Tibial nerve (tissue), 4 donors: ENCODE measurements around the gene ZNF266. TPM values are rescaled to one million over a fixed set of nuclear protein-coding genes. Genes with fewer than 3 reads are reported as not detected.

Source experiments
- DNase-seq, 2 donors: peaks; one replicate each; pipeline ENCODE4 v3.0.0-alpha.2; 2019; ENCODE audit warnings: low spot score in 2 of 2
- H3K27ac ChIP-seq, 4 donors: fragments of 200-600 bp; sonication (generic) in 3 of 4; one replicate each; pipeline ENCODE4 v1.5.1; 2017 to 2019; ENCODE audit warnings: mild to moderate bottlenecking in 1 of 4
- H3K27me3 ChIP-seq, 2 donors: fragments of 200-600 bp; sonication (generic) in 1 of 2; one replicate each; pipeline versions ENCODE4 v1.5.1 to v1.6.0; 2017 to 2019
- H3K36me3 ChIP-seq, 3 donors: fragments of 200-600 bp; sonication (generic); one replicate each; pipeline ENCODE4 v1.5.1; 2018 to 2019
- H3K4me1 ChIP-seq, 4 donors: fragments of 200-600 bp; sonication (generic) in 3 of 4; one replicate each; pipeline ENCODE4 v1.5.1; 2017 to 2019
- H3K4me3 ChIP-seq, 4 donors: fragments of 200-600 bp; sonication (generic) in 3 of 4; one replicate each; pipeline ENCODE4 v1.5.1; 2017 to 2019; ENCODE audit warnings: mild to moderate bottlenecking in 1 of 4, moderate library complexity in 1 of 4
- H3K9me3 ChIP-seq, 4 donors: fragments of 200-600 bp; sonication (generic) in 3 of 4; one replicate each; pipeline ENCODE4 v1.5.1; 2017 to 2019
- CTCF ChIP-seq, 5 experiments: fragments of 200-600 bp in 3 of 5; fragments of 450-650 bp in 2 of 5; sonication (generic) in 3 of 5; IDR thresholded peaks; one replicate each; pipeline ENCODE4 v1.5.1; 2016 to 2019; ENCODE audit warnings: antibody characterized with exemption in 5 of 5, mild to moderate bottlenecking in 3 of 5, moderate library complexity in 2 of 5
- EP300 ChIP-seq, 2 donors: sonication (generic); formaldehyde crosslinking; IDR thresholded peaks; one replicate each; pipeline ENCODE4 v1.6.1; 2017; ENCODE audit warnings: antibody characterized with exemption in 2 of 2, mild to moderate bottlenecking in 1 of 2
- POLR2A ChIP-seq, 2 donors: fragments of 450-650 bp; IDR thresholded peaks; one replicate each; pipeline ENCODE4 v1.6.1; 2017; ENCODE audit warnings: antibody characterized with exemption in 2 of 2, mild to moderate bottlenecking in 2 of 2, moderate library complexity in 2 of 2
- WGBS, 2 donors: methylation state at CpG; one replicate each; pipeline ENCODE4 v1.1.5; 2018; 5-methylcytosine and 5-hydroxymethylcytosine counted together
- total RNA-seq, 4 donors: library from RNA; depleted of rRNA; stranded (reverse); fragments of >200 nt; gene quantifications; one replicate each; pipeline ENCODE4 v1.1.0, GENCODE V29; 2016

ZNF266 gene
- total RNA-seq, 4 donors from 2014 or later = 22.6 to 38.6 (median 30.7) TPM

GRCh38 chr19:9456018-9456689 is 20.8 kb upstream of the ZNF266 start:
- Histone ChIP-seq H3K27me3 (no peaks in the 10 kb centered on the region), H3K9me3 (peaks cover 0 to 97% (median 20%) of the 10 kb centered on the region in 4 donors), H3K4me1 (no peaks in the 10 kb centered on the region), H3K27ac (no peak overlapping the region), H3K4me3 (no peak overlapping the region), H3K36me3 (no peaks in the 10 kb centered on the region)
- no peak for DNase-seq
- WGBS, 2 donors = 73 to 94% methylated on average over 13 of the region's 13 CpGs
- no peak for TF ChIP-seq EP300 (IDR thresholded peaks at IDR 0.05)

GRCh38 chr19:9453953-9454352 is 18.6 kb upstream of the ZNF266 start:
- Histone ChIP-seq H3K9me3 (peaks cover 0 to 97% (median 29%) of the 10 kb centered on the region in 4 donors), H3K4me3 (no peak overlapping the region), H3K27me3 (no peaks in the 10 kb centered on the region), H3K27ac (no peak overlapping the region), H3K4me1 (no peaks in the 10 kb centered on the region), H3K36me3 (no peaks in the 10 kb centered on the region)
- WGBS, 2 donors = 88 to 91% methylated on average over 4 of the region's 4 CpGs
- no peak for TF ChIP-seq CTCF (IDR thresholded peaks at IDR 0.05)
- no peak for DNase-seq

DNA sequence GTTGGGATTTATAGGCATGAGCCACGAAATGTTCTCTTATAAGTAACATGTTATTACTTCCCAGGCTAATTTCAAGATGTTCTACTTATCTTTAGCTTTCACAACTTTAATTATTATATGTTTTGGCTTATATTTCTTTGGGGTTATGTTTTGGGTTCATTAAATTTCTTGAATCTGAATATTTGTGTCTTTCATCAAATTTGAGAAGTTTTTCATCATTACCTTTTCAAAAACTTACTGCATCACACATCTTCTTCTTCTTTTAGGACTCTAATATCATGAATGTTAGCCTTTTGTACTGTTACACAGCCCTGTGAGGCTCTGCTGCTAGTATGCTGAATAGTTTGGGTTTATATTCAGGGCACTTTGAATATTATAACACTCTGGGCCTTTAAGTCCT is 9.7 kb upstream of the ZNF266 start:
- TF ChIP-seq POLR2A (IDR thresholded peaks at IDR 0.05) (no peak), EP300 (IDR thresholded peaks at IDR 0.05) (no peak), CTCF (IDR thresholded peaks at IDR 0.05) (no peak)
- Histone ChIP-seq H3K27me3 (no peaks in the 10 kb centered on the region), H3K4me1 (no peaks in the 10 kb centered on the region), H3K36me3 (peaks cover 0 to 22% (median 0%) of the 10 kb centered on the region in 3 donors), H3K4me3 (no peak overlapping the region), H3K27ac (no peak overlapping the region), H3K9me3 (peaks cover 0 to 85% (median 17%) of the 10 kb centered on the region in 4 donors)
- 83 to 89% methylated on average over 1 of the region's 1 CpG for WGBS, 2 donors
- no peak for DNase-seq

DNA sequence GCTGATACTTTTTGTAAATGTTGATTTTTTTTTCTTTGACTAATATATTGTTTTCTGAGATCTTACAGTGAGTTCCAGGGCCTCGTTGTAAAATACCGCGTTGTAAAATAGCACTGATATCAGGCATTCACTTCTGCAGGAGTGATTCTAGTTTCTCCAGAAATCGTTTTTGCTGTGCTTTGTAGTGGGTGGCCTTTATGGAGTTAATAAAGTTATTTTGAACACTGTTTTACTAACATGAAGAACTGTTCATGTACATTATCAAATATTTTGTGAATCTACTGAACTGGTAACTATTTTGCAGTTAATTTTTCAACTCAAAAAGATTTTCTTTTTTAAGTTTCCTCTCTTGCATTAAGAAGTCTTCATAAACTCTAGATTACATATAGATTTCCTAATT is 985 bp upstream of the ZNF266 start:
- H3K27me3 ChIP-seq = no peaks in the 10 kb centered on the region
- peaks cover 0 to 26% (median 9%) of the 10 kb centered on the region in 3 donors for H3K36me3 ChIP-seq
- H3K4me3 ChIP-seq = no peak overlapping the region
- peaks cover 0 to 22% (median 0%) of the 10 kb centered on the region in 4 donors for H3K9me3 ChIP-seq
- TF ChIP-seq EP300 (IDR thresholded peaks at IDR 0.05) (no peak), POLR2A (IDR thresholded peaks at IDR 0.05) (no peak), CTCF (IDR thresholded peaks at IDR 0.05) (no peak)
- H3K4me1 ChIP-seq = peaks cover 0 to 26% (median 9%) of the 10 kb centered on the region in 4 donors
- 75 to 82% methylated on average over 4 of the region's 4 CpGs for WGBS, 2 donors
- no peak for DNase-seq
- no peak overlapping the region for H3K27ac ChIP-seq

DNA sequence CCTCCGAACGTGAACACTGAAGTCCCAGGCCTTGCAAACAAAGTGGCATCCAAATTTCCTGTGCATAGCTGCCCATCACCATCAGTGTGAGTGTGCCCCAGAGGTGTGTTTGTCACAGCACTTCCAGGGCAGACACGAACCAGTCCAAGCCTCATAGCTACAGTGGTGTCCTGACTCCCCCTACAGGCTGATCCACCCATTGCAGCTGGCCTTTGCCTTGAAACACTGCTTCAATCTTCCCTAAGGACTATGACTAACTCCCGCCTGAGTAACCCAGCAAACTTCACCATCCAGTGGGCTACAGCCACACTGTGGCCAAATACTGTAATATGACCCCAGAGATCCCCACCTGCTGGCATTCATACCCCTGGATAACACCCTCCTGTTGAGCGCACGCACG is 3.9 kb downstream of the ZNF266 start:
- H3K4me1 ChIP-seq = peaks cover 0 to 25% (median 9%) of the 10 kb centered on the region in 4 donors
- 79 to 89% methylated on average over 7 of the region's 7 CpGs for WGBS, 2 donors
- peaks cover 0 to 51% (median 0%) of the 10 kb centered on the region in 4 donors for H3K9me3 ChIP-seq
- no peak overlapping the region for H3K27ac ChIP-seq
- TF ChIP-seq POLR2A (IDR thresholded peaks at IDR 0.05) (no peak), CTCF (IDR thresholded peaks at IDR 0.05) (no peak), EP300 (IDR thresholded peaks at IDR 0.05) (no peak)
- H3K36me3 ChIP-seq = peaks cover 0 to 75% (median 11%) of the 10 kb centered on the region in 3 donors
- H3K27me3 ChIP-seq = no peaks in the 10 kb centered on the region
- no peak for DNase-seq
- no peak overlapping the region for H3K4me3 ChIP-seq
